A375 (cell line): Measurements from ENCODE around the gene GRIN2B. TPM values are rescaled to one million over a fixed set of nuclear protein-coding genes. Genes with fewer than 3 reads are reported as not detected.

Experiments used
- total RNA-seq: library from RNA; depleted of rRNA; stranded (reverse); fragments of >200 nt; shearing (Covaris generic); gene quantifications from 2 replicates; pipeline ENCODE4 v1.2.3, GENCODE V29; 2014; rRNA removed

GRIN2B gene
- 0.08 and 0.19 TPM in 2 replicates for total RNA-seq

GRCh38 chr12:13981296-13981962 is at the start of gene GRIN2B:
Gene GRIN2B (minus strand): TSS chr12:13981602. CDS start chr12:13866208, 115,394 bp downstream.

